GM12892 (cell line): ENCODE results near the gene MOSPD3. TPM values are rescaled to one million over a fixed set of nuclear protein-coding genes. Genes with fewer than 3 reads are reported as not detected.
A peak's percentile ranks its signal among the peaks of the same experiment; 100 is the strongest.
"Not testable (repeated sequence)": the region's sequence is repeated elsewhere in the genome, so short reads cannot be mapped to it uniquely, and the experiment has no call there.

Experiments used
- DNase-seq: peaks from one replicate; pipeline ENCODE4 v3.0.0; 2011; ENCODE audit not compliant: insufficient read length
- FAIRE-seq: peaks from 2 replicates; lab custom pipeline; 2011; peaks lifted over from hg19 to GRCh38; lab: Jason Lieb, UNC
- POLR2A ChIP-seq: IDR thresholded peaks from 2 replicates; pipeline ENCODE4 v1.6.1; 2011; ENCODE audit warnings: low read depth, low read length, control low read depth
- POLR2AphosphoS5 ChIP-seq: IDR thresholded peaks from 2 replicates; pipeline ENCODE4 v1.6.1; 2011; ENCODE audit warnings: low read depth, low read length, control low read depth
- TAF1 ChIP-seq: IDR thresholded peaks from 2 replicates; pipeline ENCODE4 v1.6.1; 2011; ENCODE audit warnings: low read depth, mild to moderate bottlenecking, control low read depth, low read length, borderline replicate concordance
- polyA plus RNA-seq: library from polyadenylated mRNA; unstranded; fragments of >200 nt; gene quantifications from one replicate; pipeline ENCODE4 v1.2.1, GENCODE V29; 2012; ENCODE audit warnings: missing spikeins, inconsistent platforms; ENCODE audit not compliant: missing spikeins

Gene MOSPD3, protein sequence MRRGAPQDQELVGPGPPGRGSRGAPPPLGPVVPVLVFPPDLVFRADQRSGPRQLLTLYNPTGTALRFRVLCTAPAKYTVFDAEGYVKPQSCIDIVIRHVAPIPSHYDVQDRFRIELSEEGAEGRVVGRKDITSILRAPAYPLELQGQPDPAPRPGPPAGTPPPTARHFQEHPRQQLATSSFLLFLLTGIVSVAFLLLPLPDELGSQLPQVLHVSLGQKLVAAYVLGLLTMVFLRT
- polyA plus RNA-seq = 4.6 TPM

GRCh38 chr7:100611983-100612729 is at the start of gene MOSPD3:
MOSPD3 (plus strand) TSS chr7:100612540; CDS start chr7:100612792, 252 bp downstream.
- DNase-seq = peak; percentile 99
- peak; percentile 99 for FAIRE-seq
- no peak for TF ChIP-seq TAF1
- peak; percentile 72 for TF ChIP-seq POLR2AphosphoS5

DNA sequence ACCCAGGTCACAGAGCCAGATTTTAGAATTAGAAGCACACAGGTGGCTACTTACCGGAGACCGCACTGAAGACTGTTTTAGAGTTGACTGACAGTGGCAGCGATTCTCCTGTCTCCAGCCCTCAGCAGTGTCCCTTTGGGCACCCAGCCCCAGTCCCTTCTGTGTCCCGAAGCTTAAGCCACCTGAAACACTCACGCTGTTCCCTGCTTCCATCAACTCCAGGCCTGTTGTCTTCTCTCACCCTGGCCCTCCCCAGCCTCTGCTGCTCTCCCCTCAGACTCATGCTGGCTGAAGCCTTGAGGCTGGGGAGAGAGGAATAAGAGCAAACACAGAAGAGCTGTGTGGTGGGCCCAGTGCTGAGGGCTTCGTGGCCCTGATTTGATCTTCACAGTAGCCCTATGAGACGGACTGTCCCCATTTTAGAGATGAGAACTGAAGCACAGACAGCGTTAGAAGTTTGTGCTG is 49.2 kb upstream of the MOSPD3 start:
- FAIRE-seq (no peak), DNase-seq (no peak)
- TF ChIP-seq TAF1 (no peak), POLR2AphosphoS5 (no peak), POLR2A (no peak)

GRCh38 chr7:100563809-100564400 is 48.4 kb upstream of the MOSPD3 start:
- FAIRE-seq = peak; percentile 68
- DNase-seq = peak; percentile 83
- TF ChIP-seq POLR2A (no peak), TAF1 (no peak), POLR2AphosphoS5 (no peak)

DNA sequence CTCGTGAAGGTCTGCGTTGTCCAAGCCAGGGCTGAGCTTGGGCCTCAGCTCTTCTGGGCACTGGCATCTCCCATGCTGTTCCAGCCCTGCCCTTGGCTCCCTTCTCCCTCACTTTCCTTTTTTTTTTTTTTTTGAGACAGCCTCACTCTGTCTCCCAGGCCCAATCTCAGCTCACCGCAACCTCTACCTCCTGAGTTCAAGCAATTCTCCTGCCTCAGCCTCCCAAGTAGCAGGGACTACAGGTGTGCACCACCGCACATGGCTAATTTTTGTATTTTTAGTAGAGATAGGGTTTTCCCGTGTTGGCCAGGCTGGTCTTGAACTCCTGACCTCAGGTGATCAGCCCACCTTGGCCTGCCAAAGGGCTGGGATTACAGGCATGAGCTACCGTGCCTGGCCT is 47.9 kb upstream of the MOSPD3 start:
- not testable (repeated sequence) for FAIRE-seq

DNA sequence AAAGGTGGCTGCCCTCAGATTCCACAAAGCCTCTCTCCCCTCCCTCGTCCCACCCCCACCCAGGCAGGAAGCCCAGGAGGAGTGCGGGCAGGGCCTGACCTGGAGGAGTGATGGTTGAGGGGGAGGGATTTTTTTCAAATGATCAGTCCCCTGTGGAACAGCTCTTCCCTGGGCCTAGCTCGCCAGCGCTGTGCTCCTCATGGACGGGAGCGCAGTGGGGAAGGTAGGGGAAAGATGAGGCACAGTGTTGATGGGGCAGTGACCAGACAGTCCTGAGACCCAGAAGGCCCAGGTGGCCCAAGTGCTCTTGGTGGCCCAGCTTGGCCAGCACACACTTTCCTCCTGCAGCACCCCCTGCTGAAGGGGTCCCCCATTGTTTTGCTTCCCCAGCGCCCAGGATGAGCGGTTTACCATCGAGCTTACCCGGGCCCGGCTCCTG is 47.2 kb upstream of the MOSPD3 start:
- no peak for DNase-seq
- no peak for FAIRE-seq
- TF ChIP-seq POLR2A (no peak), POLR2AphosphoS5 (no peak), TAF1 (no peak)

More for the DNA sequence above, 47.9 kb upstream of the MOSPD3 start:
- DNase-seq = not testable (repeated sequence)

DNA sequence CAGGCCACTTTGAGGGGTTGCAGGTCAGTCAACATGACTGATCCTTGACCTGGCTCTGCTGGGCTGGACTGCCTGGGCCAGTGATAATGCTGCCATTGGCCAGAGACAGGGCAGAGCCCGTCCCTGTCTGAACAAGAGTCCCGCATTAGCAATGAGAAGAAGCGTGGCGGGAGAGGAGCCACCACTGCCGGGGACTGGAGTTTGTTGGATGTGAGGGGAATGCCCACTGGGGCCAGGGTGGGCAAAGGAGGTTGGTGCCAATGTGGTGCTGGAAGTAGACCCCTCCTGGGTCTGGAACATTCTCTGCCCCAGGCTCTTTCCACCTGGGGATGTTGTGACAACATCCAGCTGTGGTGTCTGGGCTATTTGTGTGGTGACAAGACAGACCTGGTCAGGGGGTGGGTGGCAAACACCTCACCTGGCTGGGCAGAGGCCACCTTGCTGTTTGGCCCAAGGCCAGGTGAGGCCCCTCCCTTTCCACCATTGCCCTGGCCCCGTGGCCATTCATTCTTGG is 46.3 kb upstream of the MOSPD3 start:
- FAIRE-seq (no peak), DNase-seq (no peak)
- TF ChIP-seq POLR2AphosphoS5 (no peak), POLR2A (no peak), TAF1 (no peak)

DNA sequence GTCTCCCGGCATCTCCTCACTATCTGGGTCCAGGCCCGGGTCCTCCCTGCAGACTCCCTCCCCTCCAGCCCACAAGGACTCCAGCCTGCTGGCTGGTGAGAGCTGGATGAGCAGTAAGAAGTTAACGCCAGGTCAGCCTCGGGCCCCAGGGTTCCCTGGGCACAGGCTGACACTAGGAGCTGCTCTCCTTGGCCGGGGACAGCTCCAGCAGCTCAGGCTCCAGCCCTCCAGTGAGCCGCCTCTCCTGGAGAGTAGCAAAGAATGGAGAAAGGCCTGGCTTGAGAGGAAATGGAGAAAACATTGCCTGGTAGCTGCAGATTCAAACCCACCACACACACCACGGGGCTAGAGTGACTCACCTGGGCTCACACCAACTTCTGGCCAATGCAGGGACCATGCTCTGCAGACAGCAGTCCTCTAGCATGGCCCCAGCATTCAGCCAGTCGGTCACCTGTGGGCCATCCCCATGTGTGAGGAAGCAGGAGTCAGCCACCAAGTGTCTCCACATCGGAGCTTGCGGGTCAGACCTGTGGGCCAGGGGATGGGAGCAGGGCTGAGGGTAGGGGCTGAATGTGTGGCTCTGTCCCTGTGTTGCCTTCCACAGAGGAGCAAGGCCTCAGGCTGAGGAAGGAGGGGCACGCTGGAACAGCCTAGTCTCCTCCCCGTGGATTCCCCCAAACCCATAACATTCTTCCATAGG is 45.2 kb upstream of the MOSPD3 start:
- no peak for TF ChIP-seq POLR2AphosphoS5
- peak; percentile 39; the same call in 1 of the 2 replicates for TF ChIP-seq POLR2A
- TF ChIP-seq TAF1 = no peak
- no peak for DNase-seq
- FAIRE-seq = no peak

DNA sequence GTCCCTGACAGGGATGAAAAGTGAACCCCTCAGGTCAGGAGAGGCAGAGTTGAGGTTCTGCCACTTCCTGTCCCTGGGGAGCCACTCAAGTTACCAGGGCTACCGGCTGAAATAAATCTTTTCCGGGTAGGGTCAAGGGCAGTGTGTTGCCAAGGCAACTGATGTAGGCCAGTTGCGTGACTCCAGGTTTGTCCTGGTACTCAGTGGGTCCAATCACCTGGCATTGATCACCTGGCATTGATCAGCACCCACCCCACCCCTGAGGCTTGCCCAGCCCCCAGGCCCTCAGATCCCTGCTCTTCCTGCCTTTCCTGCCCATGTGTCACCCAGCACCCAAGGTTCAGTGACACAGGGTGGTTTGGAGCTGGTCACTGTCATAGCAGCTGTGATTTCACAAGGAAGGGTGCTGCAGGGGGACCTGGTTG is 44.6 kb upstream of the MOSPD3 start:
- DNase-seq (no peak), FAIRE-seq (peak; percentile 62)
- no peak for TF ChIP-seq POLR2AphosphoS5
- no peak for TF ChIP-seq TAF1
- 0 out of 2 replicates have a peak, but pooled peaks have one; percentile 0 for TF ChIP-seq POLR2A

DNA sequence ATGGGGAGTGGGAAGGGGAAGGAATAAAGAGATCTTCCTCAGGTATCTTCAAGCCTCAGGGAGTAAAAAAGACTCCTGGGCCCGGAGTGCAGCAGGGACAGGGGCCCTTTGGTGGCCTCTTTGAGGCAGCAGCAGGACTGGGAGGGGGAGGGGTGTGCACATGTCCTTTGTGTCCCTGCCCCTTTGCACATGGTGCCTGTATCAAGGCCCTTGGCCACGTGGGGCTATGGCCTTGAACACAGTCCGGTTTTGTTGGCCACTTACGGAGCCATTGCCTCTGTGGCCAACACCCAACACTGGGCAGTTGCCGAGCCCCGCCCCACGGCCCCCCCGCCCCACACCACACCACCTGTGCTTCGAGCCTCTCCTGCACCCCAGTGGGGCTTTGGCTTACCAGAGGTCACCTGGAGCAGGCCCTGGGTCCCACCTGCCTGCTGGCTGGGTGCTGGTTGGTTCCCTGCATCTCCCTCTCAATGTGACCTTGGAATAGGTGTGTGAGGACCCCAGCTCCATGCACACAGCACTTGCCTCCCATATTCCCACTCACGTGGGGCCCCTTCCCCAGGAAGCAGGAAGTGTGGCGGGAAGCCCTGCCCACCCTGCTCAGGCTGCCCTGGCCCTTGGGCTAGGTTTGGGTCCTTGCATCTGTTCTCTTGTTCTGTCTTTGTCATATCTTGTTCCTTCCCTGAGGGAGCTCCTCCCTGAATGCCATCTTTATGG is 44.0 kb upstream of the MOSPD3 start:
- DNase-seq (no peak), FAIRE-seq (no peak)
- no peak for TF ChIP-seq POLR2AphosphoS5
- TF ChIP-seq TAF1 = no peak
- TF ChIP-seq POLR2A = no peak

- no peak for FAIRE-seq
- DNase-seq = peak; percentile 47
- no peak for TF ChIP-seq POLR2AphosphoS5
- TF ChIP-seq POLR2A = no peak
- no peak for TF ChIP-seq TAF1
Measured at GRCh38 chr7:100568896-100569844, 43.2 kb upstream of the MOSPD3 start.
